CD14-positive monocyte (primary cell): Measurements from ENCODE around the gene BCAR3. TPM values are rescaled to one million over a fixed set of nuclear protein-coding genes. Genes with fewer than 3 reads are reported as not detected.
"Not testable (repeated sequence)": the region's sequence is repeated elsewhere in the genome, so short reads cannot be mapped to it uniquely, and the experiment has no call there.

ENCODE experiments used
- DNase-seq, 3 donors: peaks; one replicate each; pipeline ENCODE4 v3.0.0-alpha.2; 2011 to 2022
- H2AFZ ChIP-seq: 2 replicates; pipeline ENCODE4 v1.6.0; 2012; ENCODE audit warnings: mild to moderate bottlenecking, low read depth, low read length, inconsistent platforms; ENCODE audit not compliant: insufficient read depth, poor library complexity, severe bottlenecking
- H3K27ac ChIP-seq, 2 donors: 1 replicate in 1 of 2; 2 replicates in 1 of 2; pipeline ENCODE4 v1.5.1; 2012 to 2013; ENCODE audit warnings: low read length in 2 of 2, control low read depth in 1 of 2, inconsistent platforms in 1 of 2, low read depth in 1 of 2, mild to moderate bottlenecking in 1 of 2
- H3K27me3 ChIP-seq, 2 donors: one replicate each; pipeline versions ENCODE4 v1.6.0 to v1.6.1; 2011 to 2013; ENCODE audit warnings: low read length in 2 of 2; ENCODE audit not compliant: control insufficient read depth in 2 of 2, insufficient read depth in 2 of 2
- H3K36me3 ChIP-seq, 2 donors: replicated peaks in 1 of 2; 1 replicate in 1 of 2; 2 replicates in 1 of 2; pipeline versions ENCODE4 v1.5.1 to v1.6.1; 2012 to 2013; ENCODE audit warnings: low read length in 2 of 2, control low read depth in 1 of 2, inconsistent platforms in 1 of 2, mild to moderate bottlenecking in 1 of 2; ENCODE audit not compliant: insufficient read depth in 2 of 2, control insufficient read depth in 1 of 2
- H3K4me1 ChIP-seq, 2 donors: 1 replicate in 1 of 2; 2 replicates in 1 of 2; pipeline versions ENCODE4 v1.5.1 to v1.6.1; 2012 to 2013; ENCODE audit warnings: low read length in 2 of 2, control low read depth in 1 of 2, inconsistent platforms in 1 of 2, mild to moderate bottlenecking in 1 of 2, moderate library complexity in 1 of 2; ENCODE audit not compliant: insufficient read depth in 2 of 2, control insufficient read depth in 1 of 2
- H3K4me2 ChIP-seq: replicated peaks from 2 replicates; pipeline ENCODE3; 2012; ENCODE audit warnings: low read length, moderate library complexity, mild to moderate bottlenecking; ENCODE audit not compliant: poor library complexity, severe bottlenecking; ENCODE audit errors: extremely low read depth
- H3K4me3 ChIP-seq, 3 experiments: fragments of 200-600 bp in 1 of 3; sonication (generic) in 1 of 3; replicated peaks in 1 of 3; 1 replicate in 2 of 3; 2 replicates in 1 of 3; pipeline ENCODE4 v1.5.1; 2011 to 2013; ENCODE audit warnings: low read length in 3 of 3, mild to moderate bottlenecking in 3 of 3, control low read depth in 2 of 3, low read depth in 2 of 3, inconsistent platforms in 1 of 3, moderate library complexity in 1 of 3
- H3K79me2 ChIP-seq: 2 replicates; pipeline ENCODE4 v1.6.0; 2012; ENCODE audit warnings: mild to moderate bottlenecking, control low read depth, inconsistent platforms, low read length, moderate library complexity; ENCODE audit not compliant: insufficient read depth
- H3K9ac ChIP-seq: 2 replicates; pipeline ENCODE4 v1.6.0; 2017; ENCODE audit warnings: low read length, mild to moderate bottlenecking; ENCODE audit not compliant: insufficient read depth, poor library complexity, severe bottlenecking
- H3K9me3 ChIP-seq, 2 donors: replicated peaks in 1 of 2; 1 replicate in 1 of 2; 2 replicates in 1 of 2; pipeline versions ENCODE4 v1.5.1 to v1.6.1; 2012 to 2013; ENCODE audit warnings: low read length in 2 of 2, control low read depth in 1 of 2; ENCODE audit not compliant: control insufficient read depth in 1 of 2, insufficient read depth in 1 of 2
- H4K20me1 ChIP-seq: 2 replicates; pipeline ENCODE4 v1.6.0; 2012; ENCODE audit warnings: mild to moderate bottlenecking, low read length, control low read depth, moderate library complexity; ENCODE audit not compliant: insufficient read depth
- H3K27ac Mint-ChIP-seq, 7 donors: one replicate each; pipeline ENCODE4 v1.8.0; 2020; ENCODE audit warnings: mild to moderate bottlenecking in 7 of 7, mixed read lengths in 7 of 7, moderate library complexity in 6 of 7, inconsistent platforms in 2 of 7
- H3K27me3 Mint-ChIP-seq, 3 donors: one replicate each; pipeline ENCODE4 v1.8.0; 2021 to 2022; ENCODE audit warnings: low read depth in 3 of 3, mild to moderate bottlenecking in 3 of 3, mixed read lengths in 3 of 3, moderate library complexity in 3 of 3, inconsistent platforms in 1 of 3
- H3K36me3 Mint-ChIP-seq, 2 donors: one replicate each; pipeline ENCODE4 v1.8.0; 2020; ENCODE audit warnings: mixed read lengths in 2 of 2, inconsistent platforms in 1 of 2, mild to moderate bottlenecking in 1 of 2
- H3K4me1 Mint-ChIP-seq: one replicate; pipeline ENCODE4 v1.8.0; 2020; ENCODE audit warnings: mild to moderate bottlenecking, mixed read lengths
- H3K4me3 Mint-ChIP-seq, 2 donors: one replicate each; pipeline ENCODE4 v1.8.0; 2020; ENCODE audit warnings: mild to moderate bottlenecking in 2 of 2, mixed read lengths in 2 of 2, moderate library complexity in 1 of 2
- H3K9me3 Mint-ChIP-seq, 7 donors: one replicate each; pipeline ENCODE4 v1.8.0; 2020 to 2022; ENCODE audit warnings: mixed read lengths in 7 of 7, mild to moderate bottlenecking in 6 of 7, moderate library complexity in 6 of 7, inconsistent platforms in 2 of 7
- CTCF ChIP-seq: fragments of 200-600 bp; IDR thresholded peaks from one replicate; pipeline ENCODE4 v1.8.0; 2022; ENCODE audit warnings: antibody characterized with exemption, mild to moderate bottlenecking
- WGBS: methylation state at CpG from one replicate; pipeline ENCODE4 v1.1.5; 2013; ENCODE audit warnings: missing lambda C conversion rate; ENCODE audit not compliant: insufficient coverage; 5-methylcytosine and 5-hydroxymethylcytosine counted together
- intact Hi-C, 2 donors: fragments of 100-400 bp; cut with micrococcal nuclease; formaldehyde crosslinking; loops; one replicate each; pipeline versions ENCODE4 v1.15.0 to v1.15.1; 2023
- polyA plus RNA-seq, 3 donors: library from polyadenylated mRNA; depleted of rRNA in 1 of 3; unstranded in 2 of 3; stranded (reverse) in 1 of 3; fragments of 300-500 nt in 2 of 3; fragments of >200 nt in 1 of 3; fragmentation: Illumina TruSeq in 2 of 3; gene quantifications; 1 replicate in 2 of 3; 2 replicates in 1 of 3; pipeline ENCODE4 v1.2.3, GENCODE V29; 2012 to 2021

Gene BCAR3
- polyA plus RNA-seq, 3 donors: 0.05 to 0.41 TPM; not detected in 1

GRCh38 chr1:93591676-93592550 lies 89.7 kb downstream of the BCAR3 start:
- peaks cover 22% of the 10 kb centered on the region for H3K4me1 Mint-ChIP-seq
- peaks cover 0 to 5% (median 2%) of the 10 kb centered on the region in 3 donors for H3K27me3 Mint-ChIP-seq
- no peaks in the 10 kb centered on the region for H3K79me2 ChIP-seq
- H2AFZ ChIP-seq: no peak overlapping the region
- no peak overlapping the region for H3K27ac ChIP-seq
- no peaks in the 10 kb centered on the region for H3K36me3 ChIP-seq
- no peaks in the 10 kb centered on the region for H4K20me1 ChIP-seq
- no peak overlapping the region for H3K4me2 ChIP-seq
- H3K36me3 Mint-ChIP-seq: peaks cover 0 to 5% of the 10 kb centered on the region in 2 donors
- peak; percentile 7 to 39 (median 13) for DNase-seq
- H3K27ac Mint-ChIP-seq: peak overlapping the region in 2 of 7 donors; percentile 15 to 49
- intact Hi-C loops: no loop called here
- H3K4me1 ChIP-seq: peaks cover 13% of the 10 kb centered on the region in 2 donors
- no peak overlapping the region for H3K9ac ChIP-seq
- no peaks in the 10 kb centered on the region for H3K27me3 ChIP-seq
- no peak overlapping the region for H3K4me3 ChIP-seq
- H3K9me3 Mint-ChIP-seq: peaks cover 0 to 2% (median 0%) of the 10 kb centered on the region in 7 donors
- H3K9me3 ChIP-seq: no peaks in the 10 kb centered on the region
- 39% methylated on average over 11 of the region's 17 CpGs for WGBS
- no peak overlapping the region for H3K4me3 Mint-ChIP-seq
- TF ChIP-seq CTCF: no peak

DNA sequence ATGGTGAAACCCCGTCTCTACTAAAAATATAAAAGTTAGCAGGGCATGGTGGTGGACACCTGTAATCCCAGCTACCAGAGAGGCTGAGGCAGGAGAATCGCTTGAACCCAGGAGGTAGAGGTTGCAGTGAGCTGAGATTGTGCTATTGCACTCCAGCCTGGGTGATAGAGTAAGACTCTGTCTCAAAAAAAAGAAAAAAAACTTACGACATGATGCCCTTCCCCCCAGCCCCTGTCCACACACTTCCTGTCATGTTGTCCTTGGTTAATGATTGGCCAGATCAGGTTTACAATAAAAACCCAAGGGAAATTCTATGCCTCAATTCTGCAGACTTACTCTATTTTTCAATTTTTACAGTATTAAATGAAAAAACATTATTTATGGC lies 90.4 kb downstream of the BCAR3 start:
- H3K27ac ChIP-seq, intact Hi-C loops, H3K36me3 Mint-ChIP-seq, H4K20me1 ChIP-seq, H3K9me3 Mint-ChIP-seq, H3K9me3 ChIP-seq, H3K27me3 ChIP-seq, H3K4me2 ChIP-seq, H3K4me3 ChIP-seq, DNase-seq, H2AFZ ChIP-seq, H3K9ac ChIP-seq, H3K79me2 ChIP-seq, H3K36me3 ChIP-seq, H3K27me3 Mint-ChIP-seq, H3K4me3 Mint-ChIP-seq: not testable (repeated sequence)
- H3K4me1 ChIP-seq: peaks cover 13% of the 10 kb centered on the region in 2 donors
- 0% methylated on average over 1 of the region's 3 CpGs for WGBS
- Mint-ChIP-seq H3K27ac (peak overlapping the region in 1 of 7 donors; percentile 45), H3K4me1 (peaks cover 22% of the 10 kb centered on the region)
